GM21825 (cell line): ENCODE data around the gene DPM3.

Source experiments
- ATAC-seq: cut with Tn5 transposase; IDR thresholded peaks from one replicate; pipeline ENCODE4 v1.9.1; 2021; ENCODE audit warnings: mild to moderate bottlenecking, moderate library complexity; ENCODE audit not compliant: unreplicated experiment

DPM3 gene

DNA sequence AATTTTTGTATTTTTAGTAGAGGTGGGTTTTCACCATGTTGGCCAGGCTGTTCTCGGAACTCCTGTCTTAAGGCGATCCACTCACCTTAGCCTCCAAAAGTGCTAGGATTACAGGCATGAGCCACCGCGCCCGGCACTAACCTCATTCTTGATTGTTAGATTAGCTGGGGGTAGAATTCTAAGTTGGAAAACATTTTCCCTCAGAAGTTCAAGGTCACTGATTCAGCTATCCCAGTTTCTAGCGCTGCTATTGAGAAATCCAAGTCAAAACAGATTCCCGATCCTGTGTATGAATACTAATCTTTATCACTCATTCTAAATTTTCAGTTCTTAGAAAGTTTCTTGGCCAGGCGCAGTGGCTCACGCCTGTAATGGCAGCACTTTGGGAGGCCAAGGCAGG is 37.0 kb downstream of the DPM3 start:
- ATAC-seq, result no peak

DNA sequence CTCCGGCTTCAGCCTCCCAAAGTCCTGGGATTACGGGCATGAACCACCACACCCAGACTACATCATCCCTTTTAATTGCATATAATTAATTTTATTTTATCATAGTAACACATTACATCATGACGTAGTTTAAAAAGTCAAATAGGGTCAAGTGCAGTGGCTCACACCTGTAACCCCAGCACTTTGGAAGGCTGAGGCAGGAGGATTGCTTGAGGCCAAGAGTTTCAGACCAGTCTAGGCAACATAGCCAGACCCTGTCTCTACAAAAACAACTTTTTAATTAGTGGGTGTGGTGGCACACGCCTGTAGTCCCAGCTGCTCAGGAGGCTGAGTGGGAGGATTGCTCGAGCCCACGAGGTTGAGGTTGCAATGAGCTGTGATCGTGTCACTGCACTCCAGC is 41.0 kb downstream of the DPM3 start:
- no peak for ATAC-seq

DNA sequence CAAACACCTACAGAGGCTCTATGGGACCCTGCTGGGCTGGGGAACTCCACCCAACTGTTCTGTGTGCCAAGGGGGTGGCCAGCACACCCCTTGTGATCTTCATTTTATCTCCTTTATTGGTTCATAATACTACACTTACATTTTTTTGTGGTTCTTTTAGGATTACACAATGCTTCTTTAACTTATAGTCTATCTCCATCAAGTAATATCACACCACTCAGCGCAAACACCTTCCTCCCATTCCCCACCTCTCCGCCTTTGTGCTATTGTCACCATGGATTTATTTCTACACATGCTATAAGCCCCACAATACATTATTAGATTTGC is 45.7 kb downstream of the DPM3 start:
- ATAC-seq, result no peak

DNA sequence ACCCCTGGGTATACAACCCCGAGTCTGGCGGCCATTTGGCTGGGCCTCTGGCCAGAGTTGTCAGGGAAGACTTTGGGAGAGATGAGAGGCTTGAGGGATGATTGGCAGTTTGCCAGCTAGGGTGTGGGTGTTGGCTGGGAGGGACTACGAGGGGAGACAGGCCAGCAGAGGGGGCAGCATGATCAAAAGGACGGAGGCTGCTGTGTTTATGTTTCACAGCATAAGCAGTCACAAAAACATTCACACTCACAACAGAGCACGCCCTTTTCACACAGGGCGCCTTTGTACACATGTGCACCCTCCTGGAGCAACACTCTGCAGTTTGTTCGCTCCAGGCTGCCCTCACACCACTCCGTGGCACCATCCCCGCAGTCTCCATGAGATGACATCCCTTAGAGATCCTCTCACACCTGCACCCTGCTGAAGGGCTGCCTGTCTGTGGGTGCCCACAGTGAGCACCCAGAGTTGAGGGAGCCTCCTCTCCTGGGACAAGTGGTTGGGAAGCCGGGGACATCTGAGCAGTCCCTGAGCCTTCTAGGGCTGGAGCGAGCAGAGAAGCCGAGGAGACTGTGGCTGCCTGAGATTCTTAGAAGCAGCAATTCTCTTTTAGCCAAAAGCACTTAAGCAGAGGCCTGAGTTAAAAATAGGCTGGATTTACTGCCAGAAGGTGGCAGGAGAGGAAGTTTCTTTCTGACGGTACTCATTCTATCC is 46.3 kb downstream of the DPM3 start:
- no peak for ATAC-seq

DNA sequence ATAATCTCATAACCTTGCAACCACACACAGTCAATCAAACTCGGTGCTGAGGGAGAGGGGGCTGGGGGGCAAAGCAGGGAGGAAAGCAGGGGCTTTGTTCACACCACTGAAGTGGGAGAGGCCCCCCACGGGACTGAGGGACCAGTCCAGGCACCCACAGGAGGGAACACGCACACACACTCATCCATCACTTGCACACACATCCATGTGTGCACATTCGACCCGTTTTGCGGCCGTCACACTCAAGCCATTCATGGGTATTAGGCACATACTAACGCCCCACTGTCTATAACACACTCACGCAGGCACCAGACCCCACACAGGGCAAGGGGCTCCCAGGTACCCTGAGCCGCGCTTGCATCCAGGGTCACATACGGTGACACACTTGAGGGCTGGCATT is 47.7 kb downstream of the DPM3 start:
- no peak for ATAC-seq

DNA sequence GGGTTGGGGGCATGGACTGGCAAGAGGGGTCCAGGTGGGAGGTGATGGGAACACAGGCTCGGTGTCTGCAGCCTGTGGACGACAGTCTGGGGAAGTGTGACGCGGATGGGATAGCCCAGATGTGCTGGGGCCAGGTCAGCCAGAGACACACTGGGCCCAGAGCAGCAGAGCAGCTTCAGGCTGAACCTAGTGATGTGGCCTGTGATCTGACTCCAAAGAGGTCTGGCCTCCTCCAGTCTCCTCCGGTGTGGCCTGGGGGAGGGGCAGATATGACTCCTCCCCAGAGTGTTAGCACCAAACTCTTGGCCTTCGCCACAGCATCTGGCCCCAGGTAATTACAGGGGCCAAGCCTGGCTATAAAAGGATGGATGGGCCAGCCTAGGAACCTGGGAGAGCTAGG is 48.2 kb downstream of the DPM3 start:
- ATAC-seq, result no peak

DNA sequence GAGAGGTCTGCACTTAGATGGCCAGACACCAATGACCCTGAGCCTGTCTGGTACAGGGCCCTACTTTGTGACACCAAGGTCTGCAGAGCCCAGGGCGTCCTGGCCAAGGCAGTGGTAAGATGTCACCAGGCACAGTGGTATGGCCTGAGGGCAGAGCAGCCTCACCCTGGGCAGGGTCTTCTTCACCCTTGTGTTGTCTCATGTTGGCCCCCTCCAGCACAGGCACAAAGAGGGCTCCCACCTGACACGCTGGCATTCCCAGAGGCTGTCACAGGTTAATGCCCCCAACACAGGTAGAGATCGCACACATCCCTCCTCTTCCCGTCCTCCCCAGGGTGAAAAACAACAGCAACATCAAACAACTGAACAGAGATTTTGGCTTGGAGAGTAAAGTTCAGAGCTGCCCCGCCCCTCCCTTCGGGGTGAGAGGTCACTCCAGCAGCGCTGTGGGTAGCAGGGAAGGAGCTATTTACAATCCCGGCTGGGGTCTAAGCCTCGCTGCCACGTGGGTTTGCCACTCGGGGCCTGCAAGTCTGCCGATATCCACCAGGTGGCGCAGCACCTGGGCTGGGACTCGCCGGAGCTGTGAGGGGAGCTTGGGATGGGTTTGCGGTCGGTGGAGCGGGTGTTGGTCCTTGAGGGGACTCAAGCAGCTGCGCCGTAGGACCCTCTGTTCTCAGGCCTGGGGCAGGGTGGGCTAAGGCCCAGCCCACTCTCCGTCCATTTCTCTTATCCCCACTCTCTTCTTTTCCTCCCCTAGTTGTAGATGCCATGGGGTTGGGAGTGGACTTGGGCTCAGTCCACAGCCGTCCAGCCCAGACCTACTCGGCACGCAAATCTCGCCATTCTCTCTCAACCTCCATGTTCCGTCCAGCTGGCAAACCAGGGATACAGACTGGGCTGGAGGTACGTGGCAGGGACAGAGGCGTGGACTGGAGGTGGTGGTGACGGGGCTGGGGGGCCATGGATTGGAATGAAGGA is 49.0 kb downstream of the DPM3 start:
- no peak for ATAC-seq
